Right atrium auricular region (tissue), 2 donors: ENCODE measurements around the gene RGS13. TPM values are rescaled to one million over a fixed set of nuclear protein-coding genes. Genes with fewer than 3 reads are reported as not detected.

Experiments
- DNase-seq: peaks from one replicate; pipeline ENCODE4 v3.0.0-alpha.2; 2019; ENCODE audit warnings: low spot score
- H3K27ac ChIP-seq, 2 donors: fragments of 200-600 bp; sonication (generic); 1 replicate in 1 of 2; 2 replicates in 1 of 2; pipeline ENCODE4 v1.5.1; 2016 to 2019
- H3K27me3 ChIP-seq, 2 donors: fragments of 200-600 bp; sonication (generic); one replicate each; pipeline versions ENCODE4 v1.5.1 to v1.6.0; 2017 to 2019
- H3K36me3 ChIP-seq: fragments of 200-600 bp; sonication (generic); one replicate; pipeline ENCODE4 v1.5.1; 2016
- H3K4me1 ChIP-seq, 2 donors: fragments of 200-600 bp; sonication (generic); one replicate each; pipeline versions ENCODE4 v1.5.1 to v1.6.0; 2017 to 2019
- H3K4me3 ChIP-seq, 2 donors: fragments of 200-600 bp; sonication (generic); 1 replicate in 1 of 2; 2 replicates in 1 of 2; pipeline ENCODE4 v1.5.1; 2017 to 2019; ENCODE audit warnings: mild to moderate bottlenecking in 1 of 2, moderate library complexity in 1 of 2
- H3K9me3 ChIP-seq, 2 donors: fragments of 200-600 bp; sonication (generic); one replicate each; pipeline ENCODE4 v1.5.1; 2019
- CTCF ChIP-seq, 2 donors: fragments of 200-600 bp; sonication (generic); IDR thresholded peaks; one replicate each; pipeline ENCODE4 v1.5.1; 2019; ENCODE audit warnings: antibody characterized with exemption in 2 of 2
- total RNA-seq, 2 donors: library from RNA; depleted of rRNA; stranded (reverse); fragments of >200 nt; gene quantifications; one replicate each; pipeline ENCODE4 v1.1.0, GENCODE V29; 2016

RGS13 gene
- total RNA-seq, 2 donors from 2014 or later: not detected

DNA sequence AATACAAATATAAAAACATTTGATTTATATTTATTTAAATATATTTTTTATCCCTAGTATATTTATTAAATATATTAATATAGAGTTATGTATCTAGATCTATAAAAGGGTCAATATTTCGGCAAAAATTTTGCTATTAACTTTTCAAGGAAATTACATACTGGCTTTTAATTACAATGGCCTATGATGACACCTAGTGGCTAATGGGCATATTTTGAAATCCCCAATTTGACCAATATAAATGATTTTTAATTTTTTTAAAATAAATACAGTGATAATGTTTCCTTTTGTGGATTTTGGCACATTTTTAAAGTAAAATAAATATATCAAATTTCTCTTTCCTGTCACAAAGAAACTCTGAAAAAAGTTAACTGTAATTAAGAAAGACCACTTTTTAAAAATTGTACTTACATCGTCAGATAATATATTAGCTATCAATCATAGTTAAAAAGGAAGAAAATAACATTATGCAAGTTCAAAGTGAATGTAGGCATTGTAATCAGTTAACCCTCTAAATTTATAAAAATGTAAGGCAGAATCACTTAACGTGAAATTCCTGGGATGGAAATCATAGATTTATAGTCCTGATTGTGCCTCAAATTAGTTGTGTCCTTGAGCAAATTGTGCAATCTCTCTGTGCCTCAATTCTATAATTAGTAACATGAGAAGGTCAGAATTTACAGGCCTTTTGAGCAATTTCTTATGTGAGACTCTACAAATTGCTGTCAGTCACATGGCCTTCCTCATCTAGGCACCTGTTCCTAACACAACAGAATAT lies 25.6 kb upstream of the RGS13 start:
- Histone ChIP-seq H3K4me3 (no peak overlapping the region), H3K27ac (no peak overlapping the region), H3K9me3 (no peaks in the 10 kb centered on the region), H3K36me3 (no peaks in the 10 kb centered on the region), H3K4me1 (no peaks in the 10 kb centered on the region), H3K27me3 (no peaks in the 10 kb centered on the region)
- DNase-seq: no peak
- peak; percentile 54 to 69 for TF ChIP-seq CTCF (IDR thresholded peaks at IDR 0.05)

- Histone ChIP-seq H3K4me1 (no peaks in the 10 kb centered on the region), H3K27me3 (no peaks in the 10 kb centered on the region), H3K4me3 (no peak overlapping the region), H3K27ac (no peak overlapping the region), H3K9me3 (no peaks in the 10 kb centered on the region), H3K36me3 (no peaks in the 10 kb centered on the region)
- DNase-seq: no peak
- TF ChIP-seq CTCF (IDR thresholded peaks at IDR 0.05): no peak
Measured at GRCh38 chr1:192615055-192615454, 20.9 kb upstream of the RGS13 start.

- Histone ChIP-seq H3K36me3 (no peaks in the 10 kb centered on the region), H3K4me3 (no peak overlapping the region), H3K4me1 (no peaks in the 10 kb centered on the region), H3K9me3 (no peaks in the 10 kb centered on the region), H3K27ac (no peak overlapping the region), H3K27me3 (no peaks in the 10 kb centered on the region)
- DNase-seq: no peak
- no peak for TF ChIP-seq CTCF (IDR thresholded peaks at IDR 0.05)
Measured at GRCh38 chr1:192620071-192620635, 15.8 kb upstream of the RGS13 start.

GRCh38 chr1:192626366-192627179 lies 9.4 kb upstream of the RGS13 start:
- no peak for DNase-seq
- no peak overlapping the region for H3K4me3 ChIP-seq
- H3K36me3 ChIP-seq: no peaks in the 10 kb centered on the region

GRCh38 chr1:192627901-192628300 lies 8.0 kb upstream of the RGS13 start:
- Histone ChIP-seq H3K27ac (peak overlapping the region in 1 of 2 donors; percentile 34), H3K4me3 (no peak overlapping the region), H3K4me1 (peaks cover 0 to 25% of the 10 kb centered on the region in 2 donors), H3K36me3 (no peaks in the 10 kb centered on the region), H3K27me3 (no peaks in the 10 kb centered on the region), H3K9me3 (no peaks in the 10 kb centered on the region)
- TF ChIP-seq CTCF (IDR thresholded peaks at IDR 0.05): no peak
- no peak for DNase-seq

More at GRCh38 chr1:192626366-192627179, 9.4 kb upstream of the RGS13 start:
- Histone ChIP-seq H3K9me3 (no peaks in the 10 kb centered on the region), H3K4me1 (peaks cover 0 to 25% of the 10 kb centered on the region in 2 donors), H3K27ac (no peak overlapping the region), H3K27me3 (no peaks in the 10 kb centered on the region)
- TF ChIP-seq CTCF (IDR thresholded peaks at IDR 0.05): no peak
